Lower lobe of right lung (tissue), 2 donors: ENCODE data around the gene ZRSR2. TPM values are rescaled to one million over a fixed set of nuclear protein-coding genes. Genes with fewer than 3 reads are reported as not detected.
A peak's percentile ranks its signal among the peaks of the same experiment; 100 is the strongest.

Experiments
- ATAC-seq, 2 donors: fragments of 200-7000 bp; cut with Tn5 transposase; one replicate each; pipeline ENCODE4 v1.9.1; 2020 to 2022; ENCODE audit warnings: mild to moderate bottlenecking in 2 of 2, moderate library complexity in 2 of 2
- DNase-seq: peaks from one replicate; pipeline ENCODE4 v3.0.0-alpha.2; 2020
- H3K27ac ChIP-seq: fragments of 200-600 bp; one replicate; pipeline ENCODE4 v1.8.0; 2022
- H3K27me3 ChIP-seq: fragments of 200-600 bp; one replicate; pipeline ENCODE4 v1.8.0; 2022; ENCODE audit warnings: low read depth
- H3K36me3 ChIP-seq: fragments of 200-600 bp; one replicate; pipeline ENCODE4 v1.8.0; 2022; ENCODE audit warnings: mild to moderate bottlenecking
- H3K4me1 ChIP-seq: fragments of 200-600 bp; one replicate; pipeline ENCODE4 v1.8.0; 2022
- H3K4me3 ChIP-seq: fragments of 200-600 bp; one replicate; pipeline ENCODE4 v1.8.0; 2022; ENCODE audit warnings: mild to moderate bottlenecking
- H3K9me3 ChIP-seq: fragments of 200-600 bp; one replicate; pipeline ENCODE4 v1.8.0; 2022
- intact Hi-C: fragments of 100-400 bp; cut with DNase I; formaldehyde crosslinking; loops from one replicate; pipeline ENCODE4 v1.11.0; 2022
- total RNA-seq: library from RNA; stranded (reverse); fragmentation: NEBNext Ultra II Directional; extraction: Animal tissue kit (Norgen Biotek cat#: 25700); gene quantifications from one replicate; pipeline ENCODE4 v1.2.1, GENCODE V29; 2021
- TF ChIP-seq, protein P1 (sequence below): fragments of 200-600 bp; IDR thresholded peaks from one replicate; pipeline ENCODE4 v1.8.0; 2022; ENCODE audit warnings: antibody characterized with exemption, mild to moderate bottlenecking
- donor health status: DM: no; HTN: yes; CAD: no; lungs with severe emphysema.

The ZRSR2 gene
- total RNA-seq, 1 donor from 2014 or later, result 11.3 TPM

DNA sequence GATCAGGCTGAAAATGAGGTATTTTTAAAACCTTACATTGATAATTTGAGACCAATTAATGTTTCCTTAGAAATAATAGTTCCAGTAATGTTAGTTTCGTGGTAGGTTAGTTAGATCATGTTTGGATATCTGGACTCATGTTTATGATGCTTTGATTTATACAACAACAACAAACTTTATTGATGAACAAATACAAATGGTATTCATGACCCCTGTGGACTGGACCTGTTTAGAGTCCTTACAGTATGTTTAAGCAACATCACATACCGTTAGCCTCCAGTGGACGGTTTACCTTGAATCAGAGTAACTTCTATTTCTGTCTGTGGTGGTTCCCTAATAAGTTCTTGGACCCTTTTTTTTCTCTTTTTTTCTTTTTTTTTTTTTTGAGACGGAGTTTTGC lies 18.0 kb downstream of the ZRSR2 start:
- peaks cover 4% of the 10 kb centered on the region for H3K4me1 ChIP-seq
- no peaks in the 10 kb centered on the region for H3K27me3 ChIP-seq
- TF ChIP-seq, protein P1, sequence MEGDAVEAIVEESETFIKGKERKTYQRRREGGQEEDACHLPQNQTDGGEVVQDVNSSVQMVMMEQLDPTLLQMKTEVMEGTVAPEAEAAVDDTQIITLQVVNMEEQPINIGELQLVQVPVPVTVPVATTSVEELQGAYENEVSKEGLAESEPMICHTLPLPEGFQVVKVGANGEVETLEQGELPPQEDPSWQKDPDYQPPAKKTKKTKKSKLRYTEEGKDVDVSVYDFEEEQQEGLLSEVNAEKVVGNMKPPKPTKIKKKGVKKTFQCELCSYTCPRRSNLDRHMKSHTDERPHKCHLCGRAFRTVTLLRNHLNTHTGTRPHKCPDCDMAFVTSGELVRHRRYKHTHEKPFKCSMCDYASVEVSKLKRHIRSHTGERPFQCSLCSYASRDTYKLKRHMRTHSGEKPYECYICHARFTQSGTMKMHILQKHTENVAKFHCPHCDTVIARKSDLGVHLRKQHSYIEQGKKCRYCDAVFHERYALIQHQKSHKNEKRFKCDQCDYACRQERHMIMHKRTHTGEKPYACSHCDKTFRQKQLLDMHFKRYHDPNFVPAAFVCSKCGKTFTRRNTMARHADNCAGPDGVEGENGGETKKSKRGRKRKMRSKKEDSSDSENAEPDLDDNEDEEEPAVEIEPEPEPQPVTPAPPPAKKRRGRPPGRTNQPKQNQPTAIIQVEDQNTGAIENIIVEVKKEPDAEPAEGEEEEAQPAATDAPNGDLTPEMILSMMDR, result no peak
- DNase-seq (no peak), ATAC-seq (no peak)
- no peak overlapping the region for H3K27ac ChIP-seq
- H3K36me3 ChIP-seq, result peaks cover 58% of the 10 kb centered on the region
- H3K4me3 ChIP-seq, result no peak overlapping the region
- intact Hi-C loops, result no loop called here
- H3K9me3 ChIP-seq, result no peaks in the 10 kb centered on the region

DNA sequence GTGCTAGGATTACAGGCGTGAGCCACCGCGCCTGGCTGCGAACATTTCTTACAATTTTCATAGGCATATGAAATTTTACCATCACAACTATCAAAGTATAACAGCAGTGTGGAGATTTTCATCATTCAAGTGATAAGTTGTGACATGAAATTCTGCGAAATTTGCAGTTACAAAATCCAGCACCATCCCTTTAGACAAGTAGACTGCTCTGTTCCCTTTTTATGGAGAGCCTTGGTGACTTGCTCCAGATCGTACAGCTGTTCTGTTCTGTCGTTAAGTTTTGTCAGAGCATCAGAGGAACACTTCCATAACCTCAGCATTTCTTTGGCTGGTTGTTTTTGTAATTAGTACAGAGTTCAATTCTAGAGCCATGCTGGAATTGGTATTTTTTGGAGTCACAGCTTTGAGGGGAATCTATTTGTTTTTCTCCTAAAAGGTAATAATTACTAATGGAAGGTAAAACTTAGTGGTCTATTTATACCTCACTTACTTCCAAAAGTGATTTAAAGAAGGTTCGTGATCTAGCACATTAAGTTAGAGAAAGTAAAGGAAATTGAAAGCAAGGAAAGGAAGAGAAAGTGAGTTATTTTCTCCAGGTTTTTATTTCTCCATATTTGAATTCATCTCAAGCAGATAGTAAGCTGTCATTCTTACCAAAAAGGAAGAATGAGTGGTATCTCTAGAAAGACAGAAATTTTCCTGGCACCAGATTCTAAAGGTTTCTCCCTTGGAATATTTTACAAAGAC lies 22.1 kb downstream of the ZRSR2 start:
- intact Hi-C loops, result no loop called here

DNA sequence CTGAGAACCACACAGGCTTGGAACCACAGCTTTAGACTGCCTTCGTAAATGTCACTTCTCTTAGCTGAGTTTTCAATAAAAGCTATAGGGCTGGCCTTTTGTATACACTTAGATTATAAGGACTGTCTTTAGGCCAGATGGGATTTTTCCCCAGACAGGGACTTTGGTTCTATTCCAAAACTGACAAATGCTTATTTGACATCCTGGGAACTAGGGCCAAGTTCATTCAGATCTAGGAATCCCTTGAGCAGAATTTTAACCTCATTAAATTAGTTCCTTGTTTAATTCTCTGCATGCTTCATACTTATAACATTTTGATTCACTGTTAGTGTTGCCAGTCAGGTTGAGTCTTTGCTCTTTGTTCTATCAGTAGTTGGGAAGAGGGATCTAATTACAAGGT lies 23.1 kb downstream of the ZRSR2 start:
- Histone ChIP-seq H3K4me1 (peaks cover 19% of the 10 kb centered on the region), H3K36me3 (peaks cover 57% of the 10 kb centered on the region), H3K4me3 (no peak overlapping the region), H3K27me3 (no peaks in the 10 kb centered on the region), H3K27ac (no peak overlapping the region), H3K9me3 (no peaks in the 10 kb centered on the region)
- intact Hi-C loops, result no loop called here
- TF ChIP-seq, protein P1, result no peak
- ATAC-seq (no peak), DNase-seq (no peak)

More for the DNA sequence above, 22.1 kb downstream of the ZRSR2 start:
- Histone ChIP-seq H3K27ac (no peak overlapping the region), H3K9me3 (no peaks in the 10 kb centered on the region), H3K36me3 (peaks cover 65% of the 10 kb centered on the region), H3K4me3 (no peak overlapping the region), H3K4me1 (peaks cover 19% of the 10 kb centered on the region), H3K27me3 (no peaks in the 10 kb centered on the region)
- TF ChIP-seq, protein P1, result no peak
- DNase-seq (no peak), ATAC-seq (peak; percentile 62 to 67)

DNA sequence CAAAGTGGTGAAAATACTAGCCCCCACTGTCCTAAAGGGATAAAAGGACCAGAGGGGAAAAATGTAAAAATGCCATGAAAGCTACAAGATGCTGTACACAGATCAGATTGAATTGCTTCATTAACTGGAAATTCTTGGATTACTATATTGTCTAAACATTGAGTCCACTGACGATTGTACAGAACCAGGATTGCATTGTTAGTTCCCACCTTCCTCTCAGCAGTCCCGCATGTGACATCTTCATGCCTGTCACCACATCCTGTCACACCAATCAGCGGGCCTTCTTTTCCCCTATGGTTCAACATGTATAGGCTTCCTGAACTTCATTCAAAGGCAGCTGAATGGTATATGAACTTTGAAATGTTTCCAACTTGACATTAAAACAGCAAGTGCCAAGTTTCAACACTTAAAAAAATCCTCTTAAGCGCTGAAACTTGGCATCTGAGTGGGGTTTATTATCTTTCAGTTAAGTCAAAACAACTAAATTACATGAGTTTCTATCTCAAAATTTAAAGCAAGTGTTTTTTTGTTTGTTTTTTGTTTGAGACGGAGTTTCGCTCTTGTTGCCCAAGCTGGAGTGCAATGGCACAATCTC lies 24.6 kb downstream of the ZRSR2 start:
- no peaks in the 10 kb centered on the region for H3K9me3 ChIP-seq
- H3K27me3 ChIP-seq, result no peaks in the 10 kb centered on the region
- no peak overlapping the region for H3K4me3 ChIP-seq
- intact Hi-C loops, result no loop called here
- no peak for ATAC-seq
- DNase-seq, result no peak
- peaks cover 19% of the 10 kb centered on the region for H3K4me1 ChIP-seq
- TF ChIP-seq, protein P1, result no peak
- peaks cover 54% of the 10 kb centered on the region for H3K36me3 ChIP-seq
- no peak overlapping the region for H3K27ac ChIP-seq

DNA sequence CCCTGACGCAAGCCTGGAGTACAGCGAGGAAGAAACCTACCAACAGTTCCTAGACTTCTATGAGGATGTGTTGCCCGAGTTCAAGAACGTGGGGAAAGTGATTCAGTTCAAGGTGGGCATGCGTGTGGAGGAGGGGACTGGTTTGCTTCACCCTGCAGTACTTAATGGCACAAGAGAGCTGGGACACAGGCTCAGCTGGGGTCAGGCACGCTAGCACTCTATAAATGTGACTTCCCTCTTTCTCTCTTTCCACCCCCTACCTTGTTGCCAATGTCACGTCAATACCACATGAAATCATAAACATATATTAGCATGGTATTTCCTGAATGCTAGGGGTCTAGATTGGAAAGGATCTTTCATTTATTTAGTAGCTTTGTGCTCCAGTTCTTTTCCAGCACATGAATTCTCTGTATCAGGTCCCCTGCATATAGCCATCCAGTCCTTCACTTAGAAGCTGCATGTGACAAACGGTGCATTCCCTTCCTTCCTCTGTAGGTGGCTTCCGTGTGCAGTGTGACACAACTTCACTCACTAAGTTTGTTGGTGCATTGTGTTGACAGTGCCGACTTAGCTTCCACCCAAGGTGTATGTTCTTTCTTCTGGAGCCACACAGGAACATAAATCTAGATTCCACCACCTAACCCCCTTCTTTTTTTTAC lies 25.6 kb downstream of the ZRSR2 start:
- no peak overlapping the region for H3K4me3 ChIP-seq
- TF ChIP-seq, protein P1, result no peak
- H3K36me3 ChIP-seq, result peaks cover 57% of the 10 kb centered on the region
- H3K4me1 ChIP-seq, result peaks cover 19% of the 10 kb centered on the region
- peak; percentile 48 to 67 for ATAC-seq
- no peaks in the 10 kb centered on the region for H3K9me3 ChIP-seq
- no peak for DNase-seq
- no peaks in the 10 kb centered on the region for H3K27me3 ChIP-seq
- H3K27ac ChIP-seq, result no peak overlapping the region
- intact Hi-C loops, result no loop called here
